Left kidney (tissue), 8 donors: ENCODE measurements around the gene ZNF433. TPM values are rescaled to one million over a fixed set of nuclear protein-coding genes. Genes with fewer than 3 reads are reported as not detected.
"Not testable (repeated sequence)": the region's sequence is repeated elsewhere in the genome, so short reads cannot be mapped to it uniquely, and the experiment has no call there.

ENCODE experiments used
- DNase-seq: peaks from one replicate; pipeline ENCODE4 v3.0.0-alpha.2; 2013
- long read RNA-seq, 8 donors: transcript quantifications; one replicate each; lab custom pipeline, GENCODE V29; 2026
- polyA plus RNA-seq: library from polyadenylated mRNA; unstranded; fragments of 120-200 nt; gene quantifications from one replicate; pipeline ENCODE4 v1.2.1, GENCODE V29; 2013; ENCODE audit not compliant: insufficient read length

Gene ZNF433
- polyA plus RNA-seq, result 23.1 TPM
- long read RNA-seq, donor 1, partial matches to known transcripts, result 6 of 17 reads
- long read RNA-seq, donor 1, other reads (novel, unspliced or antisense), result 7 of 17 reads
- long read RNA-seq, donor 2, partial matches to known transcripts, result 6 of 11 reads
- long read RNA-seq, donor 2, other reads (novel, unspliced or antisense), result 0 of 11 reads
- long read RNA-seq, donor 3, partial matches to known transcripts, result 0 of 5 reads
- long read RNA-seq, donor 3, other reads (novel, unspliced or antisense), result 0 of 5 reads
- long read RNA-seq, donor 4, result 0 reads
- long read RNA-seq, donor 5, partial matches to known transcripts, result 0 of 4 reads
- long read RNA-seq, donor 5, other reads (novel, unspliced or antisense), result 0 of 4 reads
- long read RNA-seq, donor 6, partial matches to known transcripts, result 0 of 5 reads
- long read RNA-seq, donor 6, other reads (novel, unspliced or antisense), result 0 of 5 reads
- long read RNA-seq, donor 7, partial matches to known transcripts, result 0 of 6 reads
- long read RNA-seq, donor 7, other reads (novel, unspliced or antisense), result 0 of 6 reads
- long read RNA-seq, donor 8, partial matches to known transcripts, result 0 of 1 reads
- long read RNA-seq, donor 8, other reads (novel, unspliced or antisense), result 0 of 1 reads

- peak; percentile 97 for DNase-seq
Measured at GRCh38 chr19:12035220-12036172, at the start of gene ZNF433. TSS of gene ZNF433 (minus strand) at chr19:12035679. CDS start at chr19:12035539, 140 bp downstream.

- DNase-seq, result not testable (repeated sequence)
Measured at GRCh38 chr19:12083336-12083735, 47.9 kb upstream of the ZNF433 start.

- no peak for DNase-seq
Measured at GRCh38 chr19:12077375-12077774, 41.9 kb upstream of the ZNF433 start.

- DNase-seq, result not testable (repeated sequence)
Measured at GRCh38 chr19:12076331-12076730, 40.9 kb upstream of the ZNF433 start.

- DNase-seq, result no peak
Measured at GRCh38 chr19:12075538-12076139, 40.2 kb upstream of the ZNF433 start.

- peak; percentile 95 for DNase-seq
Measured at GRCh38 chr19:12064590-12065538, 29.4 kb upstream of the ZNF433 start, which contains the start of gene ZNF844. TSS of gene ZNF844 (plus strand) at chr19:12064731. CDS start at chr19:12064874, 143 bp downstream.

GRCh38 chr19:12055784-12056183, 20.3 kb upstream of the ZNF433 start:
- DNase-seq, result no peak

GRCh38 chr19:12052497-12053169, 17.2 kb upstream of the ZNF433 start, which contains the start of gene ZNF878:
TSS of gene ZNF878 (minus strand) at chr19:12052961. CDS start at chr19:12052801, 160 bp downstream.
- DNase-seq, result peak; percentile 95

- no peak for DNase-seq
Measured at GRCh38 chr19:12052091-12052496, 16.6 kb upstream of the ZNF433 start.

- DNase-seq, result no peak
Measured at GRCh38 chr19:12047868-12048267, 12.4 kb upstream of the ZNF433 start.

GRCh38 chr19:12043752-12044422, 8.4 kb upstream of the ZNF433 start:
- no peak for DNase-seq

GRCh38 chr19:12042893-12043292, 7.4 kb upstream of the ZNF433 start:
- no peak for DNase-seq

- DNase-seq, result no peak
Measured at GRCh38 chr19:12034620-12035019, 859 bp downstream of the ZNF433 start.

- peak; percentile 55 for DNase-seq
Measured at GRCh38 chr19:12034198-12034597, 1.3 kb downstream of the ZNF433 start.

- no peak for DNase-seq
Measured at GRCh38 chr19:12015753-12016116, 19.7 kb downstream of the ZNF433 start.

GRCh38 chr19:12015015-12015752, 20.3 kb downstream of the ZNF433 start:
- DNase-seq, result no peak

- DNase-seq, result no peak
Measured at GRCh38 chr19:12000152-12000981, 35.1 kb downstream of the ZNF433 start.

GRCh38 chr19:11995174-11995573, 40.3 kb downstream of the ZNF433 start:
- DNase-seq, result no peak
